Fibroblast of lung (primary cell): Measurements from ENCODE around the gene PSMG3. TPM values are rescaled to one million over a fixed set of nuclear protein-coding genes. Genes with fewer than 3 reads are reported as not detected.

Source experiments
- DNase-seq, 2 donors: peaks; one replicate each; pipeline versions ENCODE4 v3.0.0 to v3.0.0-alpha.2; 2010; ENCODE audit warnings: low read depth in 2 of 2
- H2AFZ ChIP-seq: 2 replicates; pipeline ENCODE4 v1.5.1; 2012; ENCODE audit warnings: low read length, control low read depth, inconsistent platforms
- H3K27ac ChIP-seq: 2 replicates; pipeline ENCODE4 v1.5.1; 2011; ENCODE audit warnings: low read length, control low read depth; ENCODE audit not compliant: insufficient read depth
- H3K27me3 ChIP-seq: 2 replicates; pipeline ENCODE4 v1.5.1; 2011; ENCODE audit warnings: mild to moderate bottlenecking, low read length; ENCODE audit not compliant: control insufficient read depth, insufficient read depth
- H3K36me3 ChIP-seq: 2 replicates; pipeline ENCODE4 v1.5.1; 2011; ENCODE audit warnings: low read length; ENCODE audit not compliant: control insufficient read depth, insufficient read depth
- H3K4me1 ChIP-seq: 2 replicates; pipeline ENCODE4 v1.5.1; 2011; ENCODE audit warnings: low read length; ENCODE audit not compliant: control insufficient read depth, insufficient read depth; ENCODE audit errors: extremely low read depth
- H3K4me2 ChIP-seq: 2 replicates; pipeline ENCODE4 v1.5.1; 2011; ENCODE audit warnings: low read length, control low read depth; ENCODE audit not compliant: insufficient read depth; ENCODE audit errors: extremely low read depth
- H3K4me3 ChIP-seq, 4 experiments: fragments of 200-600 bp in 1 of 4; sonication (generic) in 1 of 4; replicated peaks in 1 of 4; 2 replicates each; pipeline ENCODE4 v1.5.1; 2011 to 2016; ENCODE audit warnings: low read length in 4 of 4, low read depth in 3 of 4, mild to moderate bottlenecking in 3 of 4, control low read depth in 2 of 4, inconsistent platforms in 1 of 4, mixed read lengths in 1 of 4; ENCODE audit not compliant: insufficient read depth in 1 of 4; ENCODE audit errors: control extremely low read depth in 1 of 4
- H3K79me2 ChIP-seq: 2 replicates; pipeline ENCODE4 v1.5.1; 2012; ENCODE audit warnings: mild to moderate bottlenecking, low read length, inconsistent platforms; ENCODE audit not compliant: control insufficient read depth, insufficient read depth
- H3K9ac ChIP-seq: 2 replicates; pipeline ENCODE4 v1.5.1; 2011; ENCODE audit warnings: mild to moderate bottlenecking, low read length, control low read depth; ENCODE audit not compliant: insufficient read depth
- H3K9me3 ChIP-seq: 2 replicates; pipeline ENCODE4 v1.5.1; 2012; ENCODE audit warnings: low read depth, low read length; ENCODE audit not compliant: control insufficient read depth, insufficient read depth
- H4K20me1 ChIP-seq: 2 replicates; pipeline ENCODE4 v1.5.1; 2011; ENCODE audit warnings: low read length; ENCODE audit not compliant: control insufficient read depth, insufficient read depth; ENCODE audit errors: extremely low read depth
- CTCF ChIP-seq, 2 donors: IDR thresholded peaks in 1 of 2; conservative IDR thresholded peaks in 1 of 2; 1 replicate in 1 of 2; 2 replicates in 1 of 2; pipeline ENCODE4 v1.5.1; 2011 to 2012; ENCODE audit warnings: low read length in 2 of 2, control low read depth in 1 of 2, inconsistent platforms in 1 of 2, low read depth in 1 of 2, mild to moderate bottlenecking in 1 of 2
- EZH2 ChIP-seq: IDR thresholded peaks from 2 replicates; pipeline ENCODE4 v1.5.1; 2012; ENCODE audit warnings: low read length, control low read depth, mild to moderate bottlenecking; ENCODE audit errors: missing control alignments
- polyA plus RNA-seq, 2 donors: library from polyadenylated mRNA; depleted of rRNA in 1 of 2; stranded (reverse) in 1 of 2; unstranded in 1 of 2; fragments of >200 nt; gene quantifications; 2 replicates each; pipeline ENCODE4 v1.2.1, GENCODE V29; 2011 to 2012; ENCODE audit warnings: missing spikeins in 1 of 2
- total RNA-seq: library from RNA; depleted of rRNA; stranded (reverse); fragments of >200 nt; gene quantifications from 2 replicates; pipeline ENCODE4 v1.2.1, GENCODE V29; 2014

Gene PSMG3
- total and polyA plus RNA-seq, 2 donors (not counting 1 experiment from before 2014, with no cell fraction given) = 19.3 to 24.6 TPM

- no peak for TF ChIP-seq CTCF (conservative IDR thresholded peaks at IDR 0.05 in 1 of 2, IDR thresholded peaks at IDR 0.05 in 1 of 2; ENCODE audit: low read depth in 1 of 2, low read length in 2 of 2)
- TF ChIP-seq EZH2 = no peak
- H3K4me3 ChIP-seq = no peak overlapping the region
- H3K79me2 ChIP-seq = peaks cover 63% of the 10 kb centered on the region
- no peaks in the 10 kb centered on the region for H3K27me3 ChIP-seq
- H3K9me3 ChIP-seq = no peaks in the 10 kb centered on the region
- no peak overlapping the region for H3K27ac ChIP-seq
- peaks cover 20% of the 10 kb centered on the region for H3K36me3 ChIP-seq
- H3K9ac ChIP-seq = no peak overlapping the region
- no peak overlapping the region for H3K4me2 ChIP-seq
- H4K20me1 ChIP-seq = no peaks in the 10 kb centered on the region
- peaks cover 41% of the 10 kb centered on the region for H3K4me1 ChIP-seq
- H2AFZ ChIP-seq = no peak overlapping the region
- no peak for DNase-seq
These were observed 34.8 kb downstream of the PSMG3 start for GRCh38 chr7:1535100-1535458.

GRCh38 chr7:1534330-1535099 lies 35.3 kb downstream of the PSMG3 start:
- Histone ChIP-seq H3K4me3 (no peak overlapping the region), H3K9ac (peak overlapping the region; percentile 89), H3K4me1 (peaks cover 41% of the 10 kb centered on the region), H3K4me2 (no peak overlapping the region), H3K27ac (peak overlapping the region; percentile 99), H2AFZ (no peak overlapping the region), H3K9me3 (no peaks in the 10 kb centered on the region), H3K27me3 (no peaks in the 10 kb centered on the region), H3K36me3 (peaks cover 15% of the 10 kb centered on the region), H3K79me2 (peaks cover 58% of the 10 kb centered on the region), H4K20me1 (no peaks in the 10 kb centered on the region)
- DNase-seq = no peak
- no peak for TF ChIP-seq CTCF (conservative IDR thresholded peaks at IDR 0.05 in 1 of 2, IDR thresholded peaks at IDR 0.05 in 1 of 2; ENCODE audit: low read depth in 1 of 2, low read length in 2 of 2)
- no peak for TF ChIP-seq EZH2

GRCh38 chr7:1533547-1534329 lies 36.1 kb downstream of the PSMG3 start:
- Histone ChIP-seq H3K9me3 (no peaks in the 10 kb centered on the region), H3K27ac (peak overlapping the region; percentile 99), H3K4me1 (peaks cover 39% of the 10 kb centered on the region), H2AFZ (no peak overlapping the region), H3K9ac (peak overlapping the region; percentile 89), H3K4me2 (peak overlapping the region; percentile 90), H3K36me3 (peaks cover 10% of the 10 kb centered on the region), H3K27me3 (no peaks in the 10 kb centered on the region), H4K20me1 (no peaks in the 10 kb centered on the region), H3K4me3 (peak overlapping the region in 2 of 4 experiments; percentile 27 to 75), H3K79me2 (peaks cover 50% of the 10 kb centered on the region)
- peak; percentile 80 to 92 for DNase-seq
- TF ChIP-seq EZH2 = no peak
- no peak for TF ChIP-seq CTCF (conservative IDR thresholded peaks at IDR 0.05 in 1 of 2, IDR thresholded peaks at IDR 0.05 in 1 of 2; ENCODE audit: low read depth in 1 of 2, low read length in 2 of 2)
